Measurements from ENCODE around the gene LRRN3.

Gene LRRN3

GRCh38 chr7:111103678-111104274 is 12.8 kb downstream of the LRRN3 start (continued):
- TF ChIP-seq ZNF549 (tag by site-specific recombination; IDR thresholded peaks at IDR 0.05), result no peak
- no peak for TF ChIP-seq ZNF664 (tag by site-specific recombination; IDR thresholded peaks at IDR 0.05)

- no peak overlapping the region for H3K4me3 ChIP-seq (ENCODE audit: low read depth, low read length)
- CTCF ChIA-PET, result no interaction called here
- H3K27ac ChIP-seq (ENCODE audit: extremely low read depth, low read depth, low read length), result no peak overlapping the region
- H3K9me3 ChIP-seq (ENCODE audit: control insufficient read depth, insufficient read depth, low read depth, low read length), result no peaks in the 10 kb centered on the region
- POLR2A ChIA-PET, result no interaction called here
- no peak for TF ChIP-seq ZNF175 (tag by site-specific recombination; IDR thresholded peaks at IDR 0.05)
- no peak for TF ChIP-seq ZNF629 (tag by site-specific recombination; IDR thresholded peaks at IDR 0.05)
- no peaks in the 10 kb centered on the region for H3K36me3 ChIP-seq (ENCODE audit: control insufficient read depth in 2 of 2, insufficient read depth in 1 of 2, low read length in 2 of 2)
- H3K4me1 ChIP-seq (ENCODE audit: control insufficient read depth, insufficient read depth, low read length), result no peaks in the 10 kb centered on the region
Observed at GRCh38 chr7:111104710-111105109, 13.8 kb downstream of the LRRN3 start.

GRCh38 chr7:111105269-111105668 is 14.3 kb downstream of the LRRN3 start:
- Histone ChIP-seq H3K4me3 (ENCODE audit: low read depth, low read length) (no peak overlapping the region), H3K9me3 (ENCODE audit: control insufficient read depth, insufficient read depth, low read depth, low read length) (no peaks in the 10 kb centered on the region), H3K36me3 (ENCODE audit: control insufficient read depth in 2 of 2, insufficient read depth in 1 of 2, low read length in 2 of 2) (no peaks in the 10 kb centered on the region), H3K27ac (ENCODE audit: extremely low read depth, low read depth, low read length) (no peak overlapping the region), H3K4me1 (ENCODE audit: control insufficient read depth, insufficient read depth, low read length) (no peaks in the 10 kb centered on the region)
- ChIA-PET CTCF (no interaction called here), POLR2A (no interaction called here)
- TF ChIP-seq ZBTB1 (tag by site-specific recombination; IDR thresholded peaks at IDR 0.05) (no peak), ZNF239 (tag by site-specific recombination; IDR thresholded peaks at IDR 0.05) (no peak), ZBTB48 (tag by site-specific recombination; IDR thresholded peaks at IDR 0.05) (no peak), ZSCAN30 (tag by site-specific recombination; IDR thresholded peaks at IDR 0.05) (no peak), RBAK (tag by site-specific recombination; IDR thresholded peaks at IDR 0.05) (no peak), ZNF513 (tag by site-specific recombination; IDR thresholded peaks at IDR 0.05) (no peak), ZFP41 (tag by site-specific recombination; IDR thresholded peaks at IDR 0.05; ENCODE audit: borderline replicate concordance) (no peak), ZNF133 (tag by site-specific recombination; IDR thresholded peaks at IDR 0.05) (no peak), ZBTB8A (tag by site-specific recombination; IDR thresholded peaks at IDR 0.05) (no peak), ZNF473 (tag by site-specific recombination; IDR thresholded peaks at IDR 0.05) (no peak), ZBTB21 (tag by site-specific recombination; IDR thresholded peaks at IDR 0.05) (no peak), ZNF548 (tag by site-specific recombination; IDR thresholded peaks at IDR 0.05) (no peak), ZNF621 (tag by site-specific recombination; IDR thresholded peaks at IDR 0.05) (no peak), ZNF664 (tag by site-specific recombination; IDR thresholded peaks at IDR 0.05) (no peak), ZFP37 (tag by site-specific recombination; IDR thresholded peaks at IDR 0.05) (no peak)

- POLR2A ChIA-PET, result no interaction called here
- CTCF ChIA-PET, result no interaction called here
- no peaks in the 10 kb centered on the region for H3K9me3 ChIP-seq (ENCODE audit: control insufficient read depth, insufficient read depth, low read depth, low read length)
- H3K36me3 ChIP-seq (ENCODE audit: control insufficient read depth in 2 of 2, insufficient read depth in 1 of 2, low read length in 2 of 2), result no peaks in the 10 kb centered on the region
- no peak overlapping the region for H3K27ac ChIP-seq (ENCODE audit: extremely low read depth, low read depth, low read length)
- H3K4me1 ChIP-seq (ENCODE audit: control insufficient read depth, insufficient read depth, low read length), result no peaks in the 10 kb centered on the region
- no peak overlapping the region for H3K4me3 ChIP-seq (ENCODE audit: low read depth, low read length)
- TF ChIP-seq ZNF354C (tag by site-specific recombination; IDR thresholded peaks at IDR 0.05; ENCODE audit: borderline replicate concordance, low read depth) (no peak), ZNF24 (tag by site-specific recombination; IDR thresholded peaks at IDR 0.05) (no peak), ZFP37 (tag by site-specific recombination; IDR thresholded peaks at IDR 0.05) (no peak), ZNF664 (tag by site-specific recombination; IDR thresholded peaks at IDR 0.05) (no peak), ZSCAN30 (tag by site-specific recombination; IDR thresholded peaks at IDR 0.05) (no peak), ELK4 (IDR thresholded peaks at IDR 0.05; ENCODE audit: borderline replicate concordance, low read depth, low read length) (no peak), ZNF785 (tag by site-specific recombination; IDR thresholded peaks at IDR 0.05) (no peak), ZNF202 (tag by site-specific recombination; IDR thresholded peaks at IDR 0.05; ENCODE audit: borderline replicate concordance) (no peak), ZNF623 (tag by site-specific recombination; IDR thresholded peaks at IDR 0.05) (no peak), ZNF670 (tag by site-specific recombination; IDR thresholded peaks at IDR 0.05; ENCODE audit: low read depth) (no peak), ZNF112 (tag by site-specific recombination; IDR thresholded peaks at IDR 0.05) (no peak), ZNF10 (tag by site-specific recombination; IDR thresholded peaks at IDR 0.05) (no peak), ZNF449 (tag by site-specific recombination; IDR thresholded peaks at IDR 0.05) (no peak)
Observed at GRCh38 chr7:111107579-111107978, 16.7 kb downstream of the LRRN3 start.
